Measurements from ENCODE around the gene CDH8.

- no peak for TF ChIP-seq CTCF (IDR thresholded peaks at IDR 0.05)
- no peak for TF ChIP-seq FOXJ3 (CRISPR knock-in tag; IDR thresholded peaks at IDR 0.05)
- no peak for TF ChIP-seq USF2 (IDR thresholded peaks at IDR 0.05; ENCODE audit: borderline replicate concordance, low read depth, low read length)
- no peak for TF ChIP-seq RXRA (IDR thresholded peaks at IDR 0.05; ENCODE audit: borderline replicate concordance, low read depth)
- no peak for TF ChIP-seq MAX (IDR thresholded peaks at IDR 0.05; ENCODE audit: low read depth)
- TF ChIP-seq REST (IDR thresholded peaks at IDR 0.05; ENCODE audit: low read depth, low read length) = no peak
- TF ChIP-seq TAF1 (IDR thresholded peaks at IDR 0.05; ENCODE audit: borderline replicate concordance, low read depth, low read length) = no peak
- TF ChIP-seq SIN3A (IDR thresholded peaks at IDR 0.05; ENCODE audit: borderline replicate concordance, low read depth, low read length) = no peak
- TF ChIP-seq FOXM1 (IDR thresholded peaks at IDR 0.05; ENCODE audit: low read depth) = no peak
Measured at GRCh38 chr16:61681124-61681523, 355.1 kb downstream of the CDH8 start.

All from SK-N-SH (cell line).